GM18870 (cell line): ENCODE measurements around the gene DDC.
"Not testable (repeated sequence)": the region's sequence is repeated elsewhere in the genome, so short reads cannot be mapped to it uniquely, and the experiment has no call there.

Source experiments
- ATAC-seq: cut with Tn5 transposase; IDR thresholded peaks from one replicate; pipeline ENCODE4 v1.9.1; 2021; ENCODE audit warnings: moderate library complexity; ENCODE audit not compliant: unreplicated experiment

The DDC gene

GRCh38 chr7:50459183-50459582 is 106.0 kb downstream of the DDC start:
- ATAC-seq, result not testable (repeated sequence)

- not testable (repeated sequence) for ATAC-seq
Measured at GRCh38 chr7:50458651-50459050, 106.6 kb downstream of the DDC start.

- ATAC-seq, result no peak
Measured at GRCh38 chr7:50456371-50457123, 108.7 kb downstream of the DDC start.

GRCh38 chr7:50455658-50456057 is 109.5 kb downstream of the DDC start:
- ATAC-seq, result no peak

- no peak for ATAC-seq
Measured at GRCh38 chr7:50454968-50455367, 110.2 kb downstream of the DDC start.

GRCh38 chr7:50450590-50451032 is 114.6 kb downstream of the DDC start:
- peak; percentile 6 for ATAC-seq

GRCh38 chr7:50449881-50450589 is 115.2 kb downstream of the DDC start, which contains the start of gene FIGNL1:
Gene FIGNL1, minus strand, starts transcription at chr7:50450350. Its CDS starts 3,063 bp downstream, at chr7:50447287.
- peak; percentile 42 for ATAC-seq

GRCh38 chr7:50449501-50449880 is 115.7 kb downstream of the DDC start:
- ATAC-seq, result peak; percentile 2

- ATAC-seq, result peak; percentile 54
Measured at GRCh38 chr7:50448823-50449222, 116.4 kb downstream of the DDC start.

- ATAC-seq, result peak; percentile 70
Measured at GRCh38 chr7:50446542-50446960, 118.7 kb downstream of the DDC start.

GRCh38 chr7:50436133-50436806 is 128.9 kb downstream of the DDC start:
- ATAC-seq, result no peak

- ATAC-seq, result no peak
Measured at GRCh38 chr7:50431722-50432305, 133.4 kb downstream of the DDC start.

GRCh38 chr7:50431316-50431715 is 133.9 kb downstream of the DDC start:
- no peak for ATAC-seq

GRCh38 chr7:50428911-50429310 is 136.3 kb downstream of the DDC start:
- no peak for ATAC-seq

GRCh38 chr7:50427518-50427917 is 137.7 kb downstream of the DDC start:
- ATAC-seq, result no peak

GRCh38 chr7:50426280-50427045 is 138.7 kb downstream of the DDC start:
- no peak for ATAC-seq

GRCh38 chr7:50425318-50425717 is 139.9 kb downstream of the DDC start:
- ATAC-seq, result no peak

GRCh38 chr7:50423860-50424259 is 141.3 kb downstream of the DDC start:
- ATAC-seq, result no peak

- ATAC-seq, result no peak
Measured at GRCh38 chr7:50422858-50423257, 142.3 kb downstream of the DDC start.

GRCh38 chr7:50421043-50421442 is 144.2 kb downstream of the DDC start:
- no peak for ATAC-seq
